ENCODE data around the gene OR6Y1.

DNA sequence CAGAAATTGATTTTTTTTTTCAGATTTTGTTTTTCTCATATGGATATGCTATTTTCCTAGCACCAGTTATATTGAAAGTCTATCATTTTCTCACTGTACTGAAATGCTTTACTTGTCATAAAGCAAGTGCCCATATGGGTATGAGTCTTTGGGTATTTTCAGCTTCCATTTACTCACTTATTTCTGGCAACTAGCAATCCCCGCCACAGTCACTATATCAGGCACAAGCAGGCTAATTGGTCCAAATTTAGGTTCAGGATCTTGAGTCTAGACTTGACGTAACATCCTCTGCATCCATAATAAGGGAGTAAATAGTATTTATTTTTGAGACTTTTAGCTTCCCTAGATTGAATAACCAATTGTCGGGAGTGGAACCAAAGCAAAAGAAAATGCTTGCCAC, 23.4 kb upstream of the OR6Y1 start:
- TF ChIP-seq, protein P1, sequence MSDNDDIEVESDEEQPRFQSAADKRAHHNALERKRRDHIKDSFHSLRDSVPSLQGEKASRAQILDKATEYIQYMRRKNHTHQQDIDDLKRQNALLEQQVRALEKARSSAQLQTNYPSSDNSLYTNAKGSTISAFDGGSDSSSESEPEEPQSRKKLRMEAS (IDR thresholded peaks at IDR 0.05) = no peak
- TF ChIP-seq EZH2 (IDR thresholded peaks at IDR 0.05; ENCODE audit: low read depth, low read length, severe bottlenecking) = no peak
